Mesothelial cell of epicardium (in vitro differentiated cells): Measurements from ENCODE around the gene TBPL1. TPM values are rescaled to one million over a fixed set of nuclear protein-coding genes. Genes with fewer than 3 reads are reported as not detected.

Source experiments
- DNase-seq, 2 experiments: peaks; one replicate each; pipeline ENCODE4 v3.0.0; 2021; ENCODE audit warnings: low spot score in 2 of 2; ENCODE audit not compliant: unreplicated experiment in 2 of 2
- H3K27ac Mint-ChIP-seq: 2 replicates; pipeline ENCODE4 v1.8.0; 2021; ENCODE audit warnings: mixed read lengths
- H3K27me3 Mint-ChIP-seq: 2 replicates; pipeline ENCODE4 v1.8.0; 2021; ENCODE audit warnings: low read depth, mixed read lengths
- H3K36me3 Mint-ChIP-seq: 2 replicates; pipeline ENCODE4 v1.8.0; 2021; ENCODE audit warnings: mixed read lengths
- H3K4me1 Mint-ChIP-seq: 2 replicates; pipeline ENCODE4 v1.8.0; 2021; ENCODE audit warnings: mixed read lengths
- H3K4me3 Mint-ChIP-seq: 2 replicates; pipeline ENCODE4 v1.8.0; 2021; ENCODE audit warnings: mild to moderate bottlenecking, moderate library complexity, mixed read lengths
- H3K9me3 Mint-ChIP-seq: 2 replicates; pipeline ENCODE4 v1.8.0; 2021; ENCODE audit warnings: mixed read lengths
- CTCF ChIP-seq: fragments of 200-600 bp; sonication (generic); IDR thresholded peaks from one replicate; pipeline ENCODE4 v1.5.0; 2021; ENCODE audit warnings: antibody characterized with exemption; ENCODE audit not compliant: unreplicated experiment
- total RNA-seq: library from RNA; stranded (reverse); gene quantifications from 3 replicates; pipeline ENCODE4 v1.2.1, GENCODE V29; 2021

TBPL1 gene
- total RNA-seq, 1 donor from 2014 or later: 31.0 TPM

DNA sequence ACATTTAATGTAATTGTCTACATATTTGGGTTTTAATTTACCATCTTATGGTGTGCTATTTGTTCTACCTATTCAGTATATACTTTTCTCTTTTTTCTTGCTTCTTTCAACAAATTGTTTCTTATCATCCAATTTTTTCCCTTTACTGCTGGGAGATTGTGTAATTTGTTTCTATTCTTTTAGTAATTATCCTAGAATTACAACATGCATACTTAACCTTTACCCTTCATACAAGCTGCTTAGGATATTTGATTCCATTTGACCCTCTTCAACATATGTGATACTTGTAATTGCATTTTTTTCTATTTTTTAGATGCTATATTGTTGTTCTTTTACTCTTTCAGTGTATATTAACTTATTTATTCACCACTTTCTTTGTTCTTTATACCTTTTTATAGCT is 15.1 kb upstream of the TBPL1 start:
- TF ChIP-seq CTCF: no peak

DNA sequence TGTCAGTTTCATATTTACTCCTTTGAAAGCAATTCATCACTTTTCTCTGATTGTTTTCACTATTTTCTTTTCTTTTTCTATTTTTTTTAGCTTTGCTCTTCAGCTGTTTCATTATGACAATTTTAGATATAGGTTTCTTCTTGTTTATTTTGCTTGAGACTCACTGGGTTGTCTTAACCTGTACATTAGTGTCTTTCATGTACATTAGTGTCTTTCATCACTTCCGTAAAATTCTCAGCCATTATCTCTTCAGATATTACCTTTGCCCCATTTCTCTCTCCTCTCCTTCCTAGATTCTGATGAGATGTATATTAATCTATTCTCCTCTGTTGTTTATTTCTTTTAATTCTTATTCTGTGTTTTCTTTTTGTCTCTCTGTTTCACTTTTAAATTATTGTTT is 14.5 kb upstream of the TBPL1 start:
- peaks cover 21% of the 10 kb centered on the region for H3K9me3 Mint-ChIP-seq
- TF ChIP-seq CTCF: no peak
- H3K4me3 Mint-ChIP-seq: no peak overlapping the region
- no peaks in the 10 kb centered on the region for H3K36me3 Mint-ChIP-seq
- H3K4me1 Mint-ChIP-seq: no peaks in the 10 kb centered on the region
- H3K27ac Mint-ChIP-seq: no peak overlapping the region
- no peaks in the 10 kb centered on the region for H3K27me3 Mint-ChIP-seq
- DNase-seq: no peak

More for the DNA sequence above, 15.1 kb upstream of the TBPL1 start:
- no peak overlapping the region for H3K27ac Mint-ChIP-seq
- H3K27me3 Mint-ChIP-seq: no peaks in the 10 kb centered on the region
- peaks cover 1% of the 10 kb centered on the region for H3K36me3 Mint-ChIP-seq
- no peak for DNase-seq
- no peaks in the 10 kb centered on the region for H3K4me1 Mint-ChIP-seq
- peaks cover 27% of the 10 kb centered on the region for H3K9me3 Mint-ChIP-seq
- no peak overlapping the region for H3K4me3 Mint-ChIP-seq

- H3K27ac Mint-ChIP-seq: no peak overlapping the region
- no peak overlapping the region for H3K4me3 Mint-ChIP-seq
- no peak for DNase-seq
- H3K36me3 Mint-ChIP-seq: no peaks in the 10 kb centered on the region
- TF ChIP-seq CTCF: no peak
- H3K27me3 Mint-ChIP-seq: no peaks in the 10 kb centered on the region
- H3K4me1 Mint-ChIP-seq: no peaks in the 10 kb centered on the region
- peaks cover 6% of the 10 kb centered on the region for H3K9me3 Mint-ChIP-seq
These were observed 13.0 kb upstream of the TBPL1 start for GRCh38 chr6:133939778-133940667.

- H3K4me3 Mint-ChIP-seq: no peak overlapping the region
- H3K27ac Mint-ChIP-seq: no peak overlapping the region
- DNase-seq: no peak
- TF ChIP-seq CTCF: no peak
- no peaks in the 10 kb centered on the region for H3K9me3 Mint-ChIP-seq
- H3K27me3 Mint-ChIP-seq: peaks cover 32% of the 10 kb centered on the region
- no peaks in the 10 kb centered on the region for H3K36me3 Mint-ChIP-seq
- no peaks in the 10 kb centered on the region for H3K4me1 Mint-ChIP-seq
These were observed 7.9 kb upstream of the TBPL1 start for GRCh38 chr6:133945158-133945557.

DNA sequence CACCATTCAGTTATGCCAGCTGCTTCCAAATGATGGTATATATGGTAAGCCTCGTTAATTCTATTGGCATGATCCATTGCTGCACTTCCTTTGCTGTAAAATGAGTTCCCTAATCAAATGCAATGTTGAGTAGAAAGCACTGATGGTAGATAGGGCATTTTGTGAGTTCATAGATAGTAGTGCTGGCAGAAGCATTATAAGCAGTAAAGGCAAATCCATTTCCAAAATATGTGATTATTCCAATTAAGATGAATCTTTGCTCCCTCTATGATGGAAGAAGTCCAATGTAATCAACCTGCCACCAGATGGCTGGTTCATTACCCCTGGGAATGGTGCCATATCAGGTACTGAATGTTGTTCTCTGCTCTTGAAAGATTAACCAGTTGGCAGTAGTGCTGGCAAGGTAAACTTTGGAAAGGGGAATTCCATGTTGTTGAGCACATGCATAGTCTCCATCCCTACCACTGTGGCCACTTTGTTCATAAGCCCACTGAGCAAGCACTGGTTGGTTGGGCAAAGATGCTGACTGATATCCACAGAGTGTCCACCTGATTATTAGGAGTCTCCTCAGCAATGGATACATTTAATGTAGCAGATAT is 5.6 kb upstream of the TBPL1 start:
- no peaks in the 10 kb centered on the region for H3K36me3 Mint-ChIP-seq
- TF ChIP-seq CTCF: no peak
- no peak overlapping the region for H3K4me3 Mint-ChIP-seq
- no peak overlapping the region for H3K27ac Mint-ChIP-seq
- H3K4me1 Mint-ChIP-seq: peaks cover 6% of the 10 kb centered on the region
- no peak for DNase-seq
- peaks cover 32% of the 10 kb centered on the region for H3K27me3 Mint-ChIP-seq
- H3K9me3 Mint-ChIP-seq: no peaks in the 10 kb centered on the region
